IPS DF 4.7 (cell line): ENCODE results near the gene PCNT.
"Not testable (repeated sequence)": the region's sequence is repeated elsewhere in the genome, so short reads cannot be mapped to it uniquely, and the experiment has no call there.

Experiments used
- DNase-seq: peaks from one replicate; pipeline ENCODE4 v3.0.0-alpha.2; 2013; ENCODE audit warnings: low spot score; ENCODE audit errors: extremely low read depth

Gene PCNT

GRCh38 chr21:46424039-46424591, 100.2 kb downstream of the PCNT start:
- no peak for DNase-seq

GRCh38 chr21:46424621-46425020, 100.7 kb downstream of the PCNT start:
- no peak for DNase-seq

- DNase-seq, result no peak
Observed at GRCh38 chr21:46425041-46425440, 101.1 kb downstream of the PCNT start.

- DNase-seq, result no peak
Observed at GRCh38 chr21:46425571-46425970, 101.6 kb downstream of the PCNT start.

GRCh38 chr21:46426313-46427046, 102.5 kb downstream of the PCNT start:
- DNase-seq, result no peak

- no peak for DNase-seq
Observed at GRCh38 chr21:46427516-46427915, 103.6 kb downstream of the PCNT start.

GRCh38 chr21:46428286-46428685, 104.3 kb downstream of the PCNT start:
- no peak for DNase-seq

GRCh38 chr21:46428987-46429710, 105.2 kb downstream of the PCNT start:
- DNase-seq, result no peak

GRCh38 chr21:46429754-46430681, 106.1 kb downstream of the PCNT start:
- DNase-seq, result no peak

GRCh38 chr21:46431448-46431847, 107.5 kb downstream of the PCNT start:
- DNase-seq, result no peak

- DNase-seq, result no peak
Observed at GRCh38 chr21:46431884-46432488, 108.0 kb downstream of the PCNT start.

GRCh38 chr21:46433116-46433515, 109.2 kb downstream of the PCNT start:
- DNase-seq, result not testable (repeated sequence)

- no peak for DNase-seq
Observed at GRCh38 chr21:46434322-46434958, 110.5 kb downstream of the PCNT start.

- no peak for DNase-seq
Observed at GRCh38 chr21:46435786-46436227, 111.9 kb downstream of the PCNT start.

GRCh38 chr21:46436621-46437020, 112.7 kb downstream of the PCNT start:
- DNase-seq, result no peak

- no peak for DNase-seq
Observed at GRCh38 chr21:46437096-46437498, 113.1 kb downstream of the PCNT start.

- no peak for DNase-seq
Observed at GRCh38 chr21:46437511-46437910, 113.6 kb downstream of the PCNT start.

GRCh38 chr21:46438241-46438640, 114.3 kb downstream of the PCNT start:
- DNase-seq, result no peak

- DNase-seq, result no peak
Observed at GRCh38 chr21:46439906-46440305, 116.0 kb downstream of the PCNT start.

GRCh38 chr21:46441331-46441730, 117.4 kb downstream of the PCNT start:
- DNase-seq, result no peak
